Measurements from ENCODE around the gene SUGT1. TPM values are rescaled to one million over a fixed set of nuclear protein-coding genes. Genes with fewer than 3 reads are reported as not detected.

The SUGT1 gene
- total and polyA plus RNA-seq, 2 of the 13 experiments (the other 11 are each of a cell fraction or from before 2014, with no cell fraction given): 23.1 to 71.2 TPM

GRCh38 chr13:52652196-52652979 is at the start of gene SUGT1 (continued):
- TF ChIP-seq ZNF672 (CRISPR knock-in tag; IDR thresholded peaks at IDR 0.05): no peak
- TF ChIP-seq ZBTB7B (CRISPR knock-in tag; IDR thresholded peaks at IDR 0.05): peak; percentile 57
- TF ChIP-seq SKI (IDR thresholded peaks at IDR 0.05; ENCODE audit: partially characterized antibody): no peak
- peak; percentile 13; the same call in 1 of the 2 replicates for TF ChIP-seq NFAT5 (CRISPR knock-in tag; IDR thresholded peaks at IDR 0.05)
- peak; percentile 86 for TF ChIP-seq TAF1 (CRISPR knock-in tag; IDR thresholded peaks at IDR 0.05)
- TF ChIP-seq PRDM10 (CRISPR knock-in tag; IDR thresholded peaks at IDR 0.05; ENCODE audit: low read depth): no peak; the same call in none of the 2 replicates
- no peak for TF ChIP-seq NONO (IDR thresholded peaks at IDR 0.05)
- TF ChIP-seq NONO (CRISPR knock-in tag; conservative IDR thresholded peaks at IDR 0.05): peak; percentile 75
- TF ChIP-seq ZNF605 (CRISPR knock-in tag; IDR thresholded peaks at IDR 0.05): peak; percentile 85
- peak; percentile 69 for TF ChIP-seq ZNF142 (CRISPR knock-in tag; IDR thresholded peaks at IDR 0.05)
- peak; percentile 78 for TF ChIP-seq CREB1 (IDR thresholded peaks at IDR 0.05)
- peak; percentile 89 for TF ChIP-seq CREB1 (CRISPR knock-in tag; IDR thresholded peaks at IDR 0.05)
- peak; percentile 11; the same call in 1 of the 2 replicates for TF ChIP-seq ZBTB21 (CRISPR knock-in tag; IDR thresholded peaks at IDR 0.05)
- TF ChIP-seq CHD4 (IDR thresholded peaks at IDR 0.05; ENCODE audit: borderline replicate concordance, low read length): no peak
- TF ChIP-seq HES4 (CRISPR knock-in tag; IDR thresholded peaks at IDR 0.05; ENCODE audit: borderline replicate concordance): peak; percentile 24; the same call in 1 of the 2 replicates
